BJ (cell line): ENCODE measurements around the gene ABRACL. TPM values are rescaled to one million over a fixed set of nuclear protein-coding genes. Genes with fewer than 3 reads are reported as not detected.

Experiments used
- CTCF ChIA-PET: fragments of 350-600 bp; formaldehyde crosslinking; extraction: SDS; loops from one replicate; lab custom pipeline; 2021; ENCODE audit warnings: antibody characterized with exemption, inconsistent platforms; lab: Yijun Ruan, JAX
- POLR2A ChIA-PET: fragments of 300-600 bp; sonication (Branson Sonifier 250); formaldehyde crosslinking; extraction: SDS; loops from one replicate; lab custom pipeline; 2021; ENCODE audit warnings: antibody characterized with exemption; lab: Charles Lee
- DNase-seq: peaks from one replicate; pipeline ENCODE4 v3.0.0-alpha.2; 2011; ENCODE audit warnings: low read depth
- H3K27me3 ChIP-seq: 2 replicates; pipeline ENCODE4 v1.6.0; 2011; ENCODE audit warnings: low read length; ENCODE audit not compliant: control insufficient read depth, insufficient read depth
- H3K36me3 ChIP-seq: 2 replicates; pipeline ENCODE4 v1.5.1; 2011; ENCODE audit warnings: low read length; ENCODE audit not compliant: control insufficient read depth, insufficient read depth
- H3K4me3 ChIP-seq: 2 replicates; pipeline ENCODE4 v1.5.1; 2011; ENCODE audit warnings: low read depth, mild to moderate bottlenecking, control low read depth, low read length
- polyA plus RNA-seq: library from polyadenylated mRNA; depleted of rRNA; stranded (reverse); fragments of >200 nt; gene quantifications from 2 replicates; pipeline ENCODE4 v1.2.3, GENCODE V29; 2011
- TF ChIP-seq, protein P1 (sequence below): IDR thresholded peaks from 2 replicates; pipeline ENCODE4 v1.5.1; 2011; ENCODE audit warnings: low read depth, mild to moderate bottlenecking, control low read depth, inconsistent platforms, low read length, moderate library complexity; ENCODE audit not compliant: insufficient read depth

ABRACL gene
- polyA plus RNA-seq, 1 experiment: 13.1 TPM

DNA sequence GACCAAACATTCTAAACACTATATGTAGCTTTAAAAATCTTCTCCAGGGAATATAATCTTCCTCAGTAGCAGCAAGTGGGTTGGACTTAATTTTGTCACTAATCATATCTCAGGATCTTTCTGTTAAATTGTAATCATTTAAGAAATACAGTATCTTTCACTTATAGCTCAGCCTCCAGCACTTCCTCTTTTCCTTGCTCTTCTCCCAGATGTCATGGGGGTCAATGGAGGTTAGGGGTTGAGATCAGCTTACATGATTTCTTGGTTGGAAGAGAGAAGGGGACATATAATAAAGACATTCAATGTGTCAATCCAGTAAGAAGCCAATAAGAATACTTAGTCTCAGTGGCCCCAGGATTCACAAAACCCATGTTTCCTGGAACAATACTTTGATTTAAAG, 24.8 kb upstream of the ABRACL start:
- no peaks in the 10 kb centered on the region for H3K36me3 ChIP-seq
- POLR2A ChIA-PET: interaction anchor here (0.5 kb wide), 1 partner anchor 188 kb away, joined by 3 read pairs; no protein-coding TSS in a partner anchor
- CTCF ChIA-PET: interaction anchor here (0.7 kb wide), 1 partner anchor 476 kb away, joined by 3 read pairs; no protein-coding TSS in a partner anchor
- H3K27me3 ChIP-seq: no peaks in the 10 kb centered on the region; the same call in 1 of the 2 replicates
- no peak overlapping the region for H3K4me3 ChIP-seq
- TF ChIP-seq, protein P1, sequence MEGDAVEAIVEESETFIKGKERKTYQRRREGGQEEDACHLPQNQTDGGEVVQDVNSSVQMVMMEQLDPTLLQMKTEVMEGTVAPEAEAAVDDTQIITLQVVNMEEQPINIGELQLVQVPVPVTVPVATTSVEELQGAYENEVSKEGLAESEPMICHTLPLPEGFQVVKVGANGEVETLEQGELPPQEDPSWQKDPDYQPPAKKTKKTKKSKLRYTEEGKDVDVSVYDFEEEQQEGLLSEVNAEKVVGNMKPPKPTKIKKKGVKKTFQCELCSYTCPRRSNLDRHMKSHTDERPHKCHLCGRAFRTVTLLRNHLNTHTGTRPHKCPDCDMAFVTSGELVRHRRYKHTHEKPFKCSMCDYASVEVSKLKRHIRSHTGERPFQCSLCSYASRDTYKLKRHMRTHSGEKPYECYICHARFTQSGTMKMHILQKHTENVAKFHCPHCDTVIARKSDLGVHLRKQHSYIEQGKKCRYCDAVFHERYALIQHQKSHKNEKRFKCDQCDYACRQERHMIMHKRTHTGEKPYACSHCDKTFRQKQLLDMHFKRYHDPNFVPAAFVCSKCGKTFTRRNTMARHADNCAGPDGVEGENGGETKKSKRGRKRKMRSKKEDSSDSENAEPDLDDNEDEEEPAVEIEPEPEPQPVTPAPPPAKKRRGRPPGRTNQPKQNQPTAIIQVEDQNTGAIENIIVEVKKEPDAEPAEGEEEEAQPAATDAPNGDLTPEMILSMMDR: no peak
- DNase-seq: no peak

DNA sequence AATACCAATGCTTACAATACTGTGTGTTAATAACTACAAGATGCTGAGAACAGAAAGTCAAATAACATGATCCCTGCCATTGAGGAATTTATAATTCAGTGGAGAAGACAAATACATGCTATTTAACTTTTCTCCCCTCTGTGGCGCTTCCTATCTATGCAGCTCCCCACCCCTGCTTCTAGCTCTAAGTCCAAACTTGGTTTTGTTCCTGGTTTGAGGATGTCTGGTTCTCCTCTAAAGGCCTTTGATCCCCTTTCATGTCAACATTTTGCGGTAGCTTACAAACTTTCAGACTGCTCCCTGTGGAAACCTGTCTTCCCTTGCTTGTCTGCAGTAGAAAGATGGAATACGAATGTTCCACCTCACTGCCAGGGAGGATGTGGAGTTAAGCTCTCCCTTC, 22.1 kb upstream of the ABRACL start:
- Histone ChIP-seq H3K36me3 (no peaks in the 10 kb centered on the region), H3K4me3 (no peak overlapping the region), H3K27me3 (no peaks in the 10 kb centered on the region; the same call in 1 of the 2 replicates)
- TF ChIP-seq, protein P1: no peak
- CTCF ChIA-PET: interaction anchor here (0.6 kb wide), 1 partner anchor 214 kb away, joined by 3 read pairs; no protein-coding TSS in a partner anchor
- no peak for DNase-seq
- POLR2A ChIA-PET: no interaction called here

DNA sequence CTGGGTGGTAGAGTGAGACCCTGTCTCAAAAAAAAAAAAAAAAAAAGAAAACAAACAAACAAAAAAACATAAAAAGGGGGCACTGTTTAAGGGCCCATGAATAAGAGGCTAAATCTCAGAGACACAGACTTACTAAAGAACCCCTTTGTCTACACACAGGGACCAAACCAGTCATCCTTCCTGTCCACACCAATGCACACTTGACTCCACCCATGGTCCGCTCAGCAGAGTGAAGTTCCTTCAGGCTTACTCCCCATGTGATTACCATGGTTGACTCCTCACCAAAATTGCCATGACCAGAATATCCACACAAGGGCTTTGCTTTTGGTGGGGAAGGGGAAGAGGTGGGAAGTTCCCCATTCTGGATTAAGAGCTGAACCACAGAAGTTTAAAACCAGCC, 21.1 kb upstream of the ABRACL start:
- TF ChIP-seq, protein P1: no peak
- no peak overlapping the region for H3K4me3 ChIP-seq
- no peaks in the 10 kb centered on the region for H3K36me3 ChIP-seq
- CTCF ChIA-PET: no interaction called here
- no peak for DNase-seq
- POLR2A ChIA-PET: no interaction called here
- no peaks in the 10 kb centered on the region; the same call in 1 of the 2 replicates for H3K27me3 ChIP-seq

DNA sequence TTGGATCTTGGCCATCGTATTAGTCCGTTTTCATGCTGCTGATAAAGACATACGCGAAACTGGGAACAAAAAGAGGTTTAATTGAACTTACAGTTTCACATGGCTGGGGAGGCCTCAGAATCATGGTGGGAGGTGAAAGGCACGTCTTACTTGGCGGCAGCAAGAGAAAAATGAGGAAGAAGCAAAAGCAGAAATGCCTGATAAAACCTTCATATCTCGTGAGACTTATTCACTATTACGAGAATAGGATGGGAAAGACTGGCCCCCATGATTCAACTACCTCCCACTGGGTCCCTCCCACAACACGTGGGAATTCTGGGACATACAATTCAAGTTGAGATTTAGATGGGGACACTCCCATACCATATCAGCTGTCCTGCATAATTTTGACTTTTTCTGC, 20.4 kb upstream of the ABRACL start:
- Histone ChIP-seq H3K4me3 (no peak overlapping the region), H3K27me3 (no peaks in the 10 kb centered on the region; the same call in 1 of the 2 replicates), H3K36me3 (no peaks in the 10 kb centered on the region)
- POLR2A ChIA-PET: no interaction called here
- CTCF ChIA-PET: no interaction called here
- DNase-seq: no peak
- TF ChIP-seq, protein P1: no peak

DNA sequence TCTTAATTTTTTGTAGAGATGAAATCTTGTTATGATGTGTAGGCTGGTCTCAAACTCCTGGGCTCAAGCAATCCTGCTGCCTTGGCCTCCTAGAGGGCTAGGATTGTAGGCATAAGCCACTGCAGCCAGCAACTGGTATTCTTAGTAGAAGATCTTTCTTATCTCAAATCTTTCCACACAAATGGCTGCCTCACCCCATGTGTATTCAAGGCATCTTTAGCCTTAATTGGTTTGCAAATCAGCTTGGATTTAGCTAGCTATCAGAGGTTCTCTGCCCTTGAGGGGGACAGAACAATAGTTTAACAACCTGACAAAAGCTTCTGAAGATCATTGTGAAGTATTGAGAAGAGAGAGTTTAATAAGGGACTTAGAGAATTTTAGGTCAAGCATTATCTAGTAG, 17.9 kb upstream of the ABRACL start:
- ChIA-PET CTCF (interaction anchor here (1.3 kb wide), 1 partner anchor 22 kb away, joined by 3 read pairs; the partner anchor contains the start of gene REPS1), POLR2A (no interaction called here)
- Histone ChIP-seq H3K4me3 (no peak overlapping the region), H3K27me3 (no peaks in the 10 kb centered on the region; the same call in 1 of the 2 replicates), H3K36me3 (no peaks in the 10 kb centered on the region)
- DNase-seq: no peak
- TF ChIP-seq, protein P1: no peak
